DND-41 (cell line): ENCODE data around the gene AASDHPPT.

ENCODE experiments used
- ATAC-seq: fragments of 200-7000 bp; cut with Tn5 transposase; 3 replicates; pipeline ENCODE4 v1.9.1; 2021; ENCODE audit warnings: low read depth; ENCODE audit not compliant: insufficient read depth
- DNase-seq: peaks from one replicate; pipeline ENCODE4 v3.0.0-alpha.2; 2020
- H2AFZ ChIP-seq: 2 replicates; pipeline ENCODE4 v1.6.0; 2012; ENCODE audit warnings: low read depth, low read length
- H3K27ac ChIP-seq: 2 replicates; pipeline ENCODE4 v1.5.1; 2012; ENCODE audit warnings: low read length, inconsistent platforms
- H3K27me3 ChIP-seq: fragments of 200-600 bp; sonication (generic); 2 replicates; pipeline ENCODE4 v1.6.0; 2012; ENCODE audit warnings: low read length, mild to moderate bottlenecking, inconsistent platforms; ENCODE audit not compliant: insufficient read depth, poor library complexity
- H3K36me3 ChIP-seq: 2 replicates; pipeline ENCODE4 v1.5.1; 2012; ENCODE audit warnings: low read length, inconsistent platforms; ENCODE audit not compliant: insufficient read depth
- H3K4me1 ChIP-seq: 2 replicates; pipeline ENCODE4 v1.5.1; 2012; ENCODE audit warnings: mild to moderate bottlenecking, low read length; ENCODE audit not compliant: insufficient read depth
- H3K4me2 ChIP-seq: 2 replicates; pipeline ENCODE4 v1.6.0; 2012; ENCODE audit warnings: mild to moderate bottlenecking, moderate library complexity, low read length, inconsistent platforms; ENCODE audit not compliant: insufficient read depth
- H3K4me3 ChIP-seq, 2 experiments: fragments of 200-600 bp in 1 of 2; shearing (Covaris generic) in 1 of 2; 2 replicates each; pipeline ENCODE4 v1.5.1; 2012 to 2016; ENCODE audit warnings: inconsistent platforms in 2 of 2, low read length in 2 of 2, mild to moderate bottlenecking in 2 of 2, low read depth in 1 of 2, moderate library complexity in 1 of 2
- H3K79me2 ChIP-seq: 2 replicates; pipeline ENCODE4 v1.6.0; 2012; ENCODE audit warnings: low read length, inconsistent platforms; ENCODE audit not compliant: insufficient read depth
- H3K9ac ChIP-seq: 2 replicates; pipeline ENCODE4 v1.6.0; 2012; ENCODE audit warnings: low read depth, mild to moderate bottlenecking, inconsistent platforms, low read length, moderate library complexity
- H3K9me3 ChIP-seq: 2 replicates; pipeline ENCODE4 v1.5.1; 2012; ENCODE audit warnings: low read length, moderate library complexity, mild to moderate bottlenecking, inconsistent platforms; ENCODE audit not compliant: insufficient read depth, severe bottlenecking
- H4K20me1 ChIP-seq: 2 replicates; pipeline ENCODE4 v1.6.0; 2012; ENCODE audit warnings: low read length; ENCODE audit not compliant: insufficient read depth
- CTCF ChIP-seq: IDR thresholded peaks from 2 replicates; pipeline ENCODE4 v1.5.1; 2012; ENCODE audit warnings: borderline replicate concordance, low read length, moderate library complexity, mild to moderate bottlenecking; ENCODE audit not compliant: poor library complexity, severe bottlenecking; ENCODE audit errors: extremely low read depth
- EZH2 ChIP-seq: IDR thresholded peaks from 3 replicates; pipeline ENCODE4 v1.6.1; 2012; ENCODE audit warnings: borderline replicate concordance, low read depth, mild to moderate bottlenecking, moderate library complexity, low read length, inconsistent platforms; ENCODE audit not compliant: severe bottlenecking

AASDHPPT gene

GRCh38 chr11:106101370-106101769, 23.9 kb downstream of the AASDHPPT start:
- no peaks in the 10 kb centered on the region for H3K4me1 ChIP-seq
- no peak for ATAC-seq

GRCh38 chr11:106101819-106102218, 24.4 kb downstream of the AASDHPPT start:
- ATAC-seq (0 out of 3 replicates have a peak, but pooled peaks have one; percentile 24), DNase-seq (no peak)
- Histone ChIP-seq H3K9me3 (no peaks in the 10 kb centered on the region), H3K79me2 (no peaks in the 10 kb centered on the region), H2AFZ (no peak overlapping the region), H3K27me3 (no peaks in the 10 kb centered on the region), H3K4me3 (no peak overlapping the region), H3K36me3 (peaks cover 22% of the 10 kb centered on the region), H3K4me1 (no peaks in the 10 kb centered on the region), H3K4me2 (no peak overlapping the region), H3K27ac (no peak overlapping the region), H4K20me1 (no peaks in the 10 kb centered on the region), H3K9ac (no peak overlapping the region)
- TF ChIP-seq EZH2 (no peak), CTCF (no peak)

More at GRCh38 chr11:106101370-106101769, 23.9 kb downstream of the AASDHPPT start:
- H3K9ac ChIP-seq: no peak overlapping the region
- H2AFZ ChIP-seq: no peak overlapping the region
- no peak overlapping the region for H3K27ac ChIP-seq
- TF ChIP-seq CTCF: no peak
- no peak for TF ChIP-seq EZH2
- no peaks in the 10 kb centered on the region for H3K79me2 ChIP-seq
- H4K20me1 ChIP-seq: no peaks in the 10 kb centered on the region
- H3K4me3 ChIP-seq: no peak overlapping the region
- no peaks in the 10 kb centered on the region for H3K9me3 ChIP-seq
- peaks cover 27% of the 10 kb centered on the region for H3K36me3 ChIP-seq
- no peaks in the 10 kb centered on the region for H3K27me3 ChIP-seq
- no peak for DNase-seq
- no peak overlapping the region for H3K4me2 ChIP-seq

- ATAC-seq (no peak), DNase-seq (no peak)
- no peaks in the 10 kb centered on the region for H3K27me3 ChIP-seq
- H2AFZ ChIP-seq: no peak overlapping the region
- no peaks in the 10 kb centered on the region for H3K36me3 ChIP-seq
- H3K79me2 ChIP-seq: no peaks in the 10 kb centered on the region
- H4K20me1 ChIP-seq: no peaks in the 10 kb centered on the region
- no peak overlapping the region for H3K4me2 ChIP-seq
- H3K27ac ChIP-seq: no peak overlapping the region
- TF ChIP-seq EZH2: no peak
- TF ChIP-seq CTCF: no peak
- H3K4me1 ChIP-seq: no peaks in the 10 kb centered on the region
- no peaks in the 10 kb centered on the region for H3K9me3 ChIP-seq
- H3K4me3 ChIP-seq: no peak overlapping the region
- H3K9ac ChIP-seq: no peak overlapping the region
These were observed 28.5 kb downstream of the AASDHPPT start for GRCh38 chr11:106105986-106106385.
